ENCODE results near the gene TBCD.

DNA sequence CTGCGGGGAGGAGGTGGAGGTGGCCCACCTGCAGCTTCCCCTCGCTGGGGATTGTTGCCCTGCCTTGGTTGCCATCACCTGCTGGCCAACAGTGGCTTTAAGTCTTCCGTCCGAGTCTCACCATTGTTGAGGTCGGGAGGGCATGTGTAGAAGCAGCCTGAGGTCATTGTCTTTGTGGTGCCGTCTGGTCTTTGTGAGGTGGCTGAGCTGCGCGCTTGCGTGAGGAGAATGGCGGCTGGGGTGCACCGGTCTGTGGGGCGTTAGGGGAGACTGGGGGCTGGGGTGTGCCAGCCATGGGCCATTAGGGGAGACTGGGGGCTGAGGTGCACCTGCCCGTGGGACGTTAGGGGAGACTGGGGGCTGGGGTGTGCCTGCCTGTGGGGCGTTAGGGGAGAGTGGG, 51.7 kb downstream of the TBCD start:
- TF ChIP-seq, protein P1, sequence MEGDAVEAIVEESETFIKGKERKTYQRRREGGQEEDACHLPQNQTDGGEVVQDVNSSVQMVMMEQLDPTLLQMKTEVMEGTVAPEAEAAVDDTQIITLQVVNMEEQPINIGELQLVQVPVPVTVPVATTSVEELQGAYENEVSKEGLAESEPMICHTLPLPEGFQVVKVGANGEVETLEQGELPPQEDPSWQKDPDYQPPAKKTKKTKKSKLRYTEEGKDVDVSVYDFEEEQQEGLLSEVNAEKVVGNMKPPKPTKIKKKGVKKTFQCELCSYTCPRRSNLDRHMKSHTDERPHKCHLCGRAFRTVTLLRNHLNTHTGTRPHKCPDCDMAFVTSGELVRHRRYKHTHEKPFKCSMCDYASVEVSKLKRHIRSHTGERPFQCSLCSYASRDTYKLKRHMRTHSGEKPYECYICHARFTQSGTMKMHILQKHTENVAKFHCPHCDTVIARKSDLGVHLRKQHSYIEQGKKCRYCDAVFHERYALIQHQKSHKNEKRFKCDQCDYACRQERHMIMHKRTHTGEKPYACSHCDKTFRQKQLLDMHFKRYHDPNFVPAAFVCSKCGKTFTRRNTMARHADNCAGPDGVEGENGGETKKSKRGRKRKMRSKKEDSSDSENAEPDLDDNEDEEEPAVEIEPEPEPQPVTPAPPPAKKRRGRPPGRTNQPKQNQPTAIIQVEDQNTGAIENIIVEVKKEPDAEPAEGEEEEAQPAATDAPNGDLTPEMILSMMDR (IDR thresholded peaks at IDR 0.05; ENCODE audit: low read depth, low read length), result no peak
- TF ChIP-seq, protein P2, sequence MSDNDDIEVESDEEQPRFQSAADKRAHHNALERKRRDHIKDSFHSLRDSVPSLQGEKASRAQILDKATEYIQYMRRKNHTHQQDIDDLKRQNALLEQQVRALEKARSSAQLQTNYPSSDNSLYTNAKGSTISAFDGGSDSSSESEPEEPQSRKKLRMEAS (IDR thresholded peaks at IDR 0.05; ENCODE audit: low read depth, low read length), result no peak
- no peak for TF ChIP-seq POLR2A (IDR thresholded peaks at IDR 0.05; ENCODE audit: extremely low read depth, insufficient read length)
- TF ChIP-seq MYC (IDR thresholded peaks at IDR 0.05; ENCODE audit: low read depth, low read length), result no peak

Data from NB4 (cell line).